GM18909 (cell line): ENCODE measurements around the gene RNF2.

ENCODE experiments used
- ATAC-seq: cut with Tn5 transposase; IDR thresholded peaks from one replicate; pipeline ENCODE4 v1.9.1; 2021; ENCODE audit warnings: mild to moderate bottlenecking; ENCODE audit not compliant: unreplicated experiment, poor library complexity

Gene RNF2

DNA sequence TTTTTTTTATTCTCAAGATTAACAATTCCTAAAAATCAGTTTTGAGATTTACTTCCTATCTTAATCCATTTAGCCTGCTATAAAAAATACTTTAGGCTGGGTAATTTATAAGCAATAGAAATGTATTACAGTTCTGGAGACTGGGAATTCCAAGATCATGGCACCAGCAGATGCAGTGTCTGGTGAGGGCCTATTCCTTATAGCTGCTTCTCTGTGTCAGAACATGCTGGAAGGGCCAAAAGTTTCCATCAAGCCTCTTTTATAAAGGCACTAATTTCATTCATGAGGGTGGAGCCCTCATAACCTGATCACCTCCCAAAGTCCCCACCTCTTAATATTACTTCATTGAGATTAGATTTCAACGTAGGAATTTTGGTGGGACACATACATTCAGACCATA is 41.7 kb downstream of the RNF2 start:
- ATAC-seq, result no peak

DNA sequence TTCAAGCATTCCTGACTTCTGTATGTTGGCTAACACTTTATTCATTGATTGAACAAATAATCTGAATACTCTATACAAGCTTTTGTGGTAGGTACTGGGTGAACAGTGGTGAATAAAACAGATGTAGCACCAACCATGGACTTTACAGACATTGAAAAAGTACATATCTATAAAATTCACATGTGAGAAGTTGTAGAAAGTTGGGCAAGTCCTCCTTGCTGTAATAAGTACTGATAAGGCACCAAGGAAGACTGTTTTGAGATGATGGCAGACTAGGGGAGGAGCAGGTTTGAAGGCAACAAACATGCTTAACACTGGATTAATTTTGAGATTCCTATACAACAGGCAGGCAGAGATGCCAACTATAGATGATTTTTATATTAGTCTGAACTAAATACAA is 42.4 kb downstream of the RNF2 start:
- ATAC-seq, result no peak

DNA sequence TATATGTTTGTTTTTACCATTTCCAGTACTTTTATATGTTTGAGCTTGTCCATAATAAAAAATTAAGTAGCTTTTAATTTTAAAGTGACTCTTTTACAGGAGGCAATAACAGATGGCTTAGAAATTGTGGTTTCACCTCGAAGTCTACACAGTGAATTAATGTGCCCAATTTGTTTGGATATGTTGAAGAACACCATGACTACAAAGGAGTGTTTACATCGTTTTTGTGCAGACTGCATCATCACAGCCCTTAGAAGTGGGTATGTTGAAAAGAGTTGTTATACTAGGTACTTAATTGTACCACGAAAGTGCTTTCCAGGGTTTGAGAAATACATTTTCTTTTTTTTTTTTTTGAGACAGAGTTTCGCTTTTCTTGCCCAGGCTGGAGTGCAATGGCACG is 46.1 kb downstream of the RNF2 start:
- no peak for ATAC-seq

DNA sequence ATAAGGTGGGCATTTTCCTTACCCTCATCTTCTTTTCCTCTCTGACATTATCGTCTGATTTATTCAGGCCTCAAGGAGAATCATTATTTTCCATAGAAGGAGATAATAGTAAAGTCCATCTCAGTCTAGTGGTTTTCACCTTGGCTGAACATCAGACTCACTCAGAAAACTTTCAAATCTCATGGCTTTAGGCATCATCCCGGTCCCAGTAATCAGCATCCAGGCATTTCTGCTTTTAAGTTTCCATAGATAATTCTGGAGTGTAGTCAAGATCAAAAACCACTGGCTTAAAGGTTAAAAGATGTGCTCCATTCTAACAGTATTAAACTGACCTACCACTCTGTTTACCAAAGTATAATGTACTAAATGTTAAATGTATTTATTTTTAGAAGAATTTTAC is 49.4 kb downstream of the RNF2 start:
- ATAC-seq, result no peak

DNA sequence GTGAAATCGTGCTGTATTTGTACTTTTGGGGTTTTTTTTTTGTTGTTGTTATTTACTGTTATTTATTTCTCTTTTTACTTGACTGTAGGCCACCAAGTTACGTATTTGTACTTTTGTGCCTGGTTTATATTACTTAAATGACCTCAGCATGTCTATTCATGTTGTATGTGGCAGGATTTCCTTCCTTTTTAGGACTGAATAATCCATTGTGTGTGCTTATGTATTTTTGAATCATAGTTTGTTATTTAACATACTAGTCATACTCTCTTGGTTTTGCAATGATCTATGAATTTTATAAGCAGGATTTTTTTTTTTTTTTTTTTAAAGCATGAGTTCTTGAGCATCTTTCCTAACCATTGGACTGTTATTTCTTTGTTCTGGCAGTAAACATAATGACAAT is 51.2 kb downstream of the RNF2 start:
- no peak for ATAC-seq

DNA sequence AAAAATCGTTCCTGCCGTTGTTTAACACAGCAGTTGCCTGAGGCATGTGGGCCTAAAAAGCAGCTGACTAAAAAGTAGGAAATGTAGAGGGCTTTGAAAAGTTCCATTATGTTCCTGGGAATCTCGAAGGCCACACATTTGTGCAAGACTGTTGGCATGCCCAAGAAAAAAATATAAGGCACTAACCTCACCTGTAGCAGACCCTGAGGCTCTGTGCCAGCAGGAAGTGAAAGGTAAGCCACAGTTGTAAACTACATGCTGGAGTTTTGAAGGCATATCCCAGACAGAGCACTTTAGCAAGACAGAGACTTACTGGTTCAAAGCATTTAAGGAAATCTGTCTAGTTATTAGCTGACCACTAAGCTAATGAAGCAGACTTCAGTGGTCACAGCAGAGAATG is 58.7 kb downstream of the RNF2 start:
- no peak for ATAC-seq

DNA sequence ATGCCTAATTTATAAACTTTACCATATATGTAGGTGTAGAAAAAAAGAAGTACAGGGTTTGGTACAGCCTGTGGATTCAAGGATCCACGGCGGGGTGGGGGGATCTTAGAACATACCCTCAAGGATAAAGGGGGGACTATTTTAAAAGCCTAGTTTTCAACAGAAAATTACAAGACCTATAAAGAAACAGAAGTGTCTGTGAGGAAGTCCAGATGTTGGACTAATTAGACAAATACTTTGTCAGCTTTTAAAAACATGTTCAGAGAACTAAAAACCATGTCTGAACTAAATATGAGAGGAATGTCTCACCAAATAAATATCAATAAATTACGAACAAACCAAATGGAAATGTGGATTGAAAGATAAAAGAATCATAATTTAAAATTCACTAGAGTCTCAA is 59.8 kb downstream of the RNF2 start:
- ATAC-seq, result no peak

DNA sequence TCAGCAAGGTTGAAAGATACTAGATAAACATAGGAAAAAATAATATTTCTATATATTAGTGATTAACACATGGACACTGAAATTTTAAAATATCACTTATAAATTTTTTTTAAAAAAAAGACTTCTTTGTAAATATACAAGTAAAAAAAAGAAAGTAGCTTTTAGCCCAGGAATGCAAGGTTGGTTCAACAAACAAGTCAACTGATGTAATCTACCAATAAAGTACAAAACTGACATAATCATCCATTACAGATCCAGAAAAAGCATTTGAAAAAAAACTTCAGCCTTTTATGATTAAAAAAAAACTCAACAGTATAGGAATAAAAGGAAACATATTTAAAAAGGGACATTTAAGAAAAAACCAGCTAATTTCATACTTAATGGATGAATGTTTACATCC is 63.0 kb downstream of the RNF2 start:
- ATAC-seq, result no peak

DNA sequence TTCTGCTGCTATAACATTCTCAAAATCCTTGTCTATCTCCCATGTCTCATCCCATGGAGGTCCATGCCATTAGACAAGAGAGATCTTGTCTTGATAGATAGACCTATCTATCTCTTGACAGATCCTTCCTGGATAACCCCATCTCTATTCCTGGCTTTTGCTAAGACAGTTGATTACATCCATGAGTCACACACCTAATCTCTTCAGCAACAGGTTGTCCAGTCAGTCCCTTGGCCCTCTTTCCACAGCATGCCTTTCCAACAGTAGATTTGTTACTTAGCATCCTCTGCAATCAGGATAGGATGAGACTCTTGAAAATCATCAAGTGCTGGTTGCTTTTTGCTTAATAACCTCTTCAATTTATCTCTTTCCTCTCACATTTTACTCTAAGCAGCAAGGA is 64.8 kb downstream of the RNF2 start:
- ATAC-seq, result no peak

DNA sequence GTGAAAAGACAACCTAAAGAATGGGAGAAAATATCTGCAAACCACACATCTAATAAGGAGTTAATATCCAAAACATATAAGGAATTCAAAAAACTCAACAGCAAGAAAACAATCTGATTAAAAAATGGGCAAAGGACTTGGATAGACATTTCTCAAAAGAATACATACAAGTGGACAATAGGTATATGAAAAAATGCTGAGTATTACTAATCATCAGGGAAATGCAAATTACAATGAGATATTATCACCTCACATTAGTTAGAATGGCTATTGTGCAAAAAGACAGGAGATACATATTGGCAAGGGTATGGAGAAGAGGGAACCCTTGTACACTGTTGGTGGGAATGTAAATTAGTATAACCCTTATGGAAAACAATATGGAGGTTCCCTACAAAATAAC is 66.5 kb downstream of the RNF2 start:
- no peak for ATAC-seq

DNA sequence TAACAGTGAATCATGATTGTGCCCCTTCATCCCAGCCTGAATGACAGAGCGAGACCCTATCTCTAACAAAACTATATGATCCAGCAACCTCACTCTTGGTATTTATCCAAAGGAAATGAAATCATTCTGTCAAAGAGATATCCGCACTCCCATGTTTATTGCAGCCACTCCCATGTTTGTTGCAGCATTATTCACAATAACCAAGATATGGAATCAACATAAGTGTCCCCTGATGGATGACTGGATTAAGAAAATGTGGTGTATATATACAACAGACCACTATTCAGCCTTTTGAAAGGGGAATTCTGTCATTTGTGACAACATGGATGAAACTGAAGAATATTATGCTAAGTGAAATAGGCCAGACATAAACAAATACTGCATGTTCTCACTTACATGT is 67.0 kb downstream of the RNF2 start:
- no peak for ATAC-seq

DNA sequence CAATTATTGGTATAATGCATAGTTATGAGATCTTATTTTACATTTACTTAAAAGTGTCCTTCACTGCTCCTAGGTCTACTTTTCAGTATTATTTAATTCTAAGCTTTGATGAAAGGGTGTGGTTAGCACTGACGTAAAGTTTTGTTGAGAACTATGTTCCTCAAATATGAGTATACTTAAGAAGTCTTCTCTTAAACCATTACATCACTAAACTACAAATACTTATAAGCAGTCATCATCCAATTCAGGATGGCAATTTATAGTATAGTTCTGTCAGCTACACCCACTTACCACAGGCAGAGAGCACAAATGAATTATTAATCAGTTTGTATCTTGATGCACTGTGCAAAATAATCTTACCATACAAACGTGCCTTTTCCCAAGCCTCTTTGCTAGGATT is 84.3 kb downstream of the RNF2 start:
- ATAC-seq, result no peak

DNA sequence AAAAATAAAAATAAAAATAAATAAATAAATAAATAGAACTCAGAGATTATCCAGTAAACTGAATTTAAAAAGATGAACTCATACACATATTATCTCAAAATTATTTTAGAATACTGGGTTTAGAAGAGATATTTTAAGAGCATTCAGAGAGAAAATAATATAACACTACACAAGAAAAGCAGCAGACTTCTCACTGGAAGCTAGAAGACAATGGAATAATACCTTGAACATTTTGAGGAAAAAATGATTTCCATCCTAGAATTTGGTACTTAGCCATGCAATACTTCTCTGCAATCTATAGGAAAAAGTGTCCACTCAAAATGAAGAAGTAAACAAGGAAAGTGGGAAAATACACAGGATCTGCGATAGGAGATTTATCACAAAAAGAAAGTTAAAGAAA is 87.2 kb downstream of the RNF2 start:
- ATAC-seq, result no peak

DNA sequence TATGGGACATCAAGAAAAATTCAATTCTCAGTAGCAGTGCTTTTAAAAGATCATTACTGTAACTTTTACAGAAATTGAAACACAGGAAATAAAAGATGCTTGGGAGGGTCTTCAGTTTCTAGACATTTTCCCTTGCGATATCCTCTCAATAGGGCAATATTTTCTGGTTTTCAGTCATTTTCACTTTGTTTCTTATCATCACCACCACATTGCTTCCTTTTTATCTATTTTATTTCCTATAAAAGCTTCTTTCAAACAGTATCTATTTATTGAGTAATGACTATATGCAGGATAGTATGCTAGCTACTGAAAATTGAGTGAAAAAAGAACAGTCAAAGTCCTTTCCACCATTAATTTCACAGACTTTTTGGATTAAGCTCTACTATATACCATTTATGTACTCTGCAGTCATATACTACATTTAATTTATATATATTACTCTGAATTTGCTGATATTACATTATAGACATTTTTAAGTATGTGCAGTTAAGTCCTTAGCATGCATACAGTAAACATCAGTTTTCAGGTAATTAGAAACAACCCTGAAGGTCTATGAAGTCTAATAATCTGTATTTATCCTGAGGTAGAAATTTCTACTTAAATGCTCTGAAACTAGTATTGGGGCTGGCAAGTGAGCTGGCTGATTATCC is 92.7 kb downstream of the RNF2 start:
- ATAC-seq, result no peak

DNA sequence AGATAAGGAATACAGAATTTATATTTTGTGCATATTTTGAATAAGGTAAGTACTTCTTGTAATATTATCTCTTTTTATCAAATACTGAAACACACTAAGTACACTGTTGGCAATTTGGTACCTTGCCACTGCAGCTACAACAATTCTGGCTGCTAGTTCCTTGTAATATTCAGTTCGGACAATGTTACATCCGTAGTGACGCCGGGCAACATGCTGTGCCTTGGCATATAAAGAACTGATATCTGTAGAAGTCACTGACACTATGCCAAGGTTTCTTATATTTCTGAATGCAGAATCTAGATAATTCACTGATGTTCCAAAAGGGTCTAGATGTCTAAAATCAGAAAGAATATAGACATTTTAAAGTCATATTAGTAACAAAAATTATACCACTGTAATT is 93.9 kb downstream of the RNF2 start:
- ATAC-seq, result no peak

DNA sequence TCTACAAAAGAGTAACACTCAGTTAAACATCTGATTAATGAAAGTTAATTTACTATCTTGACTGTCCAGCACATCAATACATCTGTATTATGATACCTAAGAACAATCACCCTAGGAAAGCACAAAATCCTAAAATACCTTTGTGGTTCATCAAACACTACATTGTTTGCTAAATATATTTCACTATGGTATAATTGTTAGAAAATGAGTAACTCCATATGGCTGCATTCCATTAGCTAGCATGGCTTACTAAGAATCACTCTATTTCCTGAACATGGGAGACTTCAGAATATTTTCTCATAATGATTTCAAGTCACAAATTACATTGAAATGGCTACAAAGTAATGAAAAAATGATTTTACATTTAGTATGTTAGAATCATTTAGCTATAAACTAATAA is 98.9 kb downstream of the RNF2 start:
- ATAC-seq, result no peak

DNA sequence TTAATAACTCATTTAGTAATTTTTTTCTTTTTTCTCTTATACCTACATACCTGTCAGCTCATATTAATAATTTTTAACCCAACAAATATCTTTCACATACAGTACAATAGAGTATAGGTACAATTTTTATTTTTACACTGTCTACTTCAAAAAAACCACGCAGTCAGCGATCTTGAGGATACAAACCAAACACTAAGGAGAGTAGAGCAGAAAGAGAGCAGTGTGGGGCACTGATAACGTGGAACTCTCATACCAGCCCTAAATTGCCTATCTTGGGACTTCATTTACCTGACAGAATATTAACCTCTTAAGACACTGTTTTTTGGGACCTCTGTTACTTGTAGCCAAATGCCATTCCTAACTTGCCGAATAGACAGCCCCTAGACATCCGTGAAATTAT is 105.9 kb downstream of the RNF2 start:
- no peak for ATAC-seq
